HepG2 (cell line): ENCODE measurements around the gene SCARF1. TPM values are rescaled to one million over a fixed set of nuclear protein-coding genes. Genes with fewer than 3 reads are reported as not detected.

ENCODE experiments used
- ATF3 ChIP-seq: sonication (generic); formaldehyde crosslinking; IDR thresholded peaks from 2 replicates; pipeline ENCODE4 v1.4.0; 2020; ENCODE audit warnings: missing genetic modification reagents
- BRCA1 ChIP-seq: sonication (generic); formaldehyde crosslinking; IDR thresholded peaks from 2 replicates; pipeline ENCODE4 v1.4.0; 2020; ENCODE audit warnings: missing genetic modification reagents
- GMEB1 ChIP-seq: sonication (generic); formaldehyde crosslinking; IDR thresholded peaks from 2 replicates; pipeline ENCODE4 v1.5.1; 2020; ENCODE audit warnings: missing genetic modification reagents, mild to moderate bottlenecking, borderline replicate concordance
- MEIS2 ChIP-seq: sonication (generic); formaldehyde crosslinking; IDR thresholded peaks from 2 replicates; pipeline ENCODE4 v1.9.0; 2021; ENCODE audit warnings: mild to moderate bottlenecking, missing genetic modification reagents
- NPAS2 ChIP-seq: sonication (generic); formaldehyde crosslinking; IDR thresholded peaks from 2 replicates; pipeline ENCODE4 v1.8.0; 2022; ENCODE audit warnings: mild to moderate bottlenecking, missing genetic modification reagents, borderline replicate concordance
- PITX1 ChIP-seq: sonication (generic); formaldehyde crosslinking; IDR thresholded peaks from 2 replicates; pipeline ENCODE4 v1.5.1; 2020; ENCODE audit warnings: mild to moderate bottlenecking, missing genetic modification reagents
- PLSCR1 ChIP-seq: sonication (generic); formaldehyde crosslinking; IDR thresholded peaks from 2 replicates; pipeline ENCODE4 v1.5.0; 2020; ENCODE audit warnings: missing genetic modification reagents, mild to moderate bottlenecking, borderline replicate concordance
- RBFOX2 ChIP-seq: fragments of 200-400 bp; formaldehyde crosslinking; IDR thresholded peaks from 2 replicates; pipeline ENCODE4 v1.6.1; 2017; ENCODE audit warnings: low read depth, mild to moderate bottlenecking, low read length
- STAT6 ChIP-seq: sonication (generic); formaldehyde crosslinking; IDR thresholded peaks from 2 replicates; pipeline ENCODE4 v1.4.0; 2020; ENCODE audit warnings: missing genetic modification reagents, mild to moderate bottlenecking, borderline replicate concordance
- ZC3H4 ChIP-seq: sonication (generic); formaldehyde crosslinking; IDR thresholded peaks from 2 replicates; pipeline ENCODE4 v1.4.0; 2020; ENCODE audit warnings: missing genetic modification reagents, borderline replicate concordance
- ZNF101 ChIP-seq: sonication (generic); formaldehyde crosslinking; IDR thresholded peaks from 2 replicates; pipeline ENCODE4 v1.4.0; 2020; ENCODE audit warnings: mild to moderate bottlenecking, low read depth, missing genetic modification reagents, borderline replicate concordance
- ZNF550 ChIP-seq: sonication (generic); formaldehyde crosslinking; IDR thresholded peaks from 2 replicates; pipeline ENCODE4 v1.4.0; 2020; ENCODE audit warnings: mild to moderate bottlenecking, missing genetic modification reagents, borderline replicate concordance
- polyA plus RNA-seq, 8 experiments: library from polyadenylated mRNA; depleted of rRNA in 3 of 8; stranded (reverse) in 7 of 8; unstranded in 1 of 8; fragments of >200 nt; fragmentation: Illumina TruSeq in 4 of 8; extraction: Trizol in 4 of 8; gene quantifications; 2 replicates each; pipeline versions ENCODE4 v1.2.1 to v1.2.3, GENCODE V29; 2011 to 2016; ENCODE audit warnings: low read depth in 4 of 8, missing spikeins in 1 of 8, mixed read lengths in 1 of 8; ENCODE audit not compliant: insufficient read depth in 1 of 8
- total RNA-seq, 5 experiments: library from RNA; depleted of rRNA; stranded (reverse); fragments of >200 nt; fragmentation: Illumina TruSeq; extraction: Trizol; gene quantifications; 2 replicates each; pipeline ENCODE4 v1.2.3, GENCODE V29; 2016; ENCODE audit warnings: low read depth in 1 of 5
- TF ChIP-seq, protein P1 (sequence below): sonication (generic); formaldehyde crosslinking; IDR thresholded peaks from 2 replicates; pipeline ENCODE4 v1.4.0; 2020; ENCODE audit warnings: mild to moderate bottlenecking, missing genetic modification reagents
- TF ChIP-seq, protein P2 (sequence below): sonication (generic); formaldehyde crosslinking; IDR thresholded peaks from 2 replicates; pipeline ENCODE4 v1.4.0; 2020; ENCODE audit warnings: missing genetic modification reagents, borderline replicate concordance
- TF ChIP-seq, protein P3 (sequence below): sonication (generic); formaldehyde crosslinking; conservative IDR thresholded peaks from 2 replicates; pipeline ENCODE4 v1.5.0; 2020; ENCODE audit warnings: missing genetic modification reagents

The SCARF1 gene
- total and polyA plus RNA-seq, 2 of the 13 experiments (the other 11 are each of a cell fraction or from before 2014, with no cell fraction given): 0.24 to 0.71 TPM

DNA sequence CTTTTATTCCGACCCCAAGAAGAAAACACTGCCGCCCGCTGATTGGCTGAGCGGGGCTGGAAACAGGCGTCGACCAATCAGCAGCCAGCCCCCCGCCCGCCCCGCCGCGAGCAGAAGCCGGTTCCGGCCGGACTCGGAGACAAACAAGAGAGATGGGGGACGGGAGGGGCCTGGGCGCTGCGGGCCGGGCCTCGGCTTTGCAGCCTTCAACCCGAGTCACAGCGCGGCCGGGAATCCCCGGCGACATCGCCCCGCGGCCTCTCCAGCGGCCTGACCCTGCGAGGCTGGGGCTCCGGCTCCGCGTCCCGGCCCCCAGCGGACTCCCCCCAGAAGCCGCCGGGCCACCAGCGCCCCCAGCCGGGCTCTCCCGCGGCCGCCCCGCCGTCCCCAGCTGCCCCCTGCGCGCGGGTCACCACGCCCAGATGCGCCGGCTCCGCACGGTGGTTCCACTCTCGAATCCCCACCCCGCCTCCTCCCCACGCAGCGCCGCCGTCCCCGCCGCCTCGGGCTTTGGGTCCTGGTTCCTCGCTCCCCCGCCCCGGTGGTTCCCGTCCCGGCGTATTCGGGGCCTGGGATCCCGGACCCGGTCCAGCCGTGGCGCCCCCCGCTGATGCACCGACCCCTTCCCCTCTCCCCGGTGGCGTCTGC lies 16.6 kb downstream of the SCARF1 start (continued):
- no peak for TF ChIP-seq PITX1
- 0 out of 2 replicates have a peak, but pooled peaks have one; percentile 0 for TF ChIP-seq RBFOX2
- TF ChIP-seq GMEB1 (CRISPR knock-in tag): no peak; the same call in 1 of the 2 replicates
- TF ChIP-seq, protein P1, sequence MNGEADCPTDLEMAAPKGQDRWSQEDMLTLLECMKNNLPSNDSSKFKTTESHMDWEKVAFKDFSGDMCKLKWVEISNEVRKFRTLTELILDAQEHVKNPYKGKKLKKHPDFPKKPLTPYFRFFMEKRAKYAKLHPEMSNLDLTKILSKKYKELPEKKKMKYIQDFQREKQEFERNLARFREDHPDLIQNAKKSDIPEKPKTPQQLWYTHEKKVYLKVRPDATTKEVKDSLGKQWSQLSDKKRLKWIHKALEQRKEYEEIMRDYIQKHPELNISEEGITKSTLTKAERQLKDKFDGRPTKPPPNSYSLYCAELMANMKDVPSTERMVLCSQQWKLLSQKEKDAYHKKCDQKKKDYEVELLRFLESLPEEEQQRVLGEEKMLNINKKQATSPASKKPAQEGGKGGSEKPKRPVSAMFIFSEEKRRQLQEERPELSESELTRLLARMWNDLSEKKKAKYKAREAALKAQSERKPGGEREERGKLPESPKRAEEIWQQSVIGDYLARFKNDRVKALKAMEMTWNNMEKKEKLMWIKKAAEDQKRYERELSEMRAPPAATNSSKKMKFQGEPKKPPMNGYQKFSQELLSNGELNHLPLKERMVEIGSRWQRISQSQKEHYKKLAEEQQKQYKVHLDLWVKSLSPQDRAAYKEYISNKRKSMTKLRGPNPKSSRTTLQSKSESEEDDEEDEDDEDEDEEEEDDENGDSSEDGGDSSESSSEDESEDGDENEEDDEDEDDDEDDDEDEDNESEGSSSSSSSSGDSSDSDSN (CRISPR knock-in tag): peak; percentile 59; the same call in 1 of the 2 replicates
- no peak for TF ChIP-seq ZNF101 (CRISPR knock-in tag)
- TF ChIP-seq ATF3 (CRISPR knock-in tag): no peak
- TF ChIP-seq MEIS2 (CRISPR knock-in tag): peak; percentile 65; the same call in 1 of the 2 replicates
- TF ChIP-seq BRCA1 (CRISPR knock-in tag): no peak
- no peak for TF ChIP-seq PLSCR1
- no peak for TF ChIP-seq NPAS2 (CRISPR knock-in tag)
- TF ChIP-seq ZC3H4: no peak
- TF ChIP-seq STAT6 (CRISPR knock-in tag): no peak
- no peak for TF ChIP-seq ZNF550 (CRISPR knock-in tag)
- TF ChIP-seq, protein P2, sequence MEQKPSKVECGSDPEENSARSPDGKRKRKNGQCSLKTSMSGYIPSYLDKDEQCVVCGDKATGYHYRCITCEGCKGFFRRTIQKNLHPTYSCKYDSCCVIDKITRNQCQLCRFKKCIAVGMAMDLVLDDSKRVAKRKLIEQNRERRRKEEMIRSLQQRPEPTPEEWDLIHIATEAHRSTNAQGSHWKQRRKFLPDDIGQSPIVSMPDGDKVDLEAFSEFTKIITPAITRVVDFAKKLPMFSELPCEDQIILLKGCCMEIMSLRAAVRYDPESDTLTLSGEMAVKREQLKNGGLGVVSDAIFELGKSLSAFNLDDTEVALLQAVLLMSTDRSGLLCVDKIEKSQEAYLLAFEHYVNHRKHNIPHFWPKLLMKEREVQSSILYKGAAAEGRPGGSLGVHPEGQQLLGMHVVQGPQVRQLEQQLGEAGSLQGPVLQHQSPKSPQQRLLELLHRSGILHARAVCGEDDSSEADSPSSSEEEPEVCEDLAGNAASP (CRISPR knock-in tag): peak; percentile 29; the same call in 1 of the 2 replicates
- TF ChIP-seq, protein P3, sequence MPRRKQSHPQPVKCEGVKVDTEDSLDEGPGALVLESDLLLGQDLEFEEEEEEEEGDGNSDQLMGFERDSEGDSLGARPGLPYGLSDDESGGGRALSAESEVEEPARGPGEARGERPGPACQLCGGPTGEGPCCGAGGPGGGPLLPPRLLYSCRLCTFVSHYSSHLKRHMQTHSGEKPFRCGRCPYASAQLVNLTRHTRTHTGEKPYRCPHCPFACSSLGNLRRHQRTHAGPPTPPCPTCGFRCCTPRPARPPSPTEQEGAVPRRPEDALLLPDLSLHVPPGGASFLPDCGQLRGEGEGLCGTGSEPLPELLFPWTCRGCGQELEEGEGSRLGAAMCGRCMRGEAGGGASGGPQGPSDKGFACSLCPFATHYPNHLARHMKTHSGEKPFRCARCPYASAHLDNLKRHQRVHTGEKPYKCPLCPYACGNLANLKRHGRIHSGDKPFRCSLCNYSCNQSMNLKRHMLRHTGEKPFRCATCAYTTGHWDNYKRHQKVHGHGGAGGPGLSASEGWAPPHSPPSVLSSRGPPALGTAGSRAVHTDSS: no peak
